GM19238 (cell line): ENCODE measurements around the gene KCNMB3.

Experiments
- DNase-seq: peaks from one replicate; pipeline ENCODE4 v3.0.0; 2011; ENCODE audit warnings: low spot score; ENCODE audit not compliant: insufficient read length

KCNMB3 gene

GRCh38 chr3:179200790-179201189 is 50.1 kb downstream of the KCNMB3 start:
- no peak for DNase-seq

GRCh38 chr3:179196700-179197099 is 54.2 kb downstream of the KCNMB3 start:
- DNase-seq: no peak

- DNase-seq: peak; percentile 25
Observed at GRCh38 chr3:179196098-179196497, 54.8 kb downstream of the KCNMB3 start.

GRCh38 chr3:179194931-179195330 is 56.0 kb downstream of the KCNMB3 start:
- DNase-seq: no peak
